KMS-11 (cell line): ENCODE measurements around the gene CRYGC.

Source experiments
- H2AFZ ChIP-seq: fragments of 200-600 bp; sonication (generic); 2 replicates; pipeline ENCODE4 v1.6.1; 2016; ENCODE audit warnings: antibody characterized with exemption, mixed run types, low read depth
- H3K27ac ChIP-seq: fragments of 200-600 bp; sonication (generic); 2 replicates; pipeline ENCODE4 v1.6.1; 2016; ENCODE audit warnings: mild to moderate bottlenecking, mixed run types
- H3K27me3 ChIP-seq: fragments of 200-600 bp; sonication (generic); 2 replicates; pipeline ENCODE4 v1.6.1; 2017; ENCODE audit warnings: mild to moderate bottlenecking, low read depth, mixed run types, moderate library complexity; ENCODE audit not compliant: insufficient read depth
- H3K36me3 ChIP-seq: fragments of 200-600 bp; sonication (generic); 2 replicates; pipeline ENCODE4 v1.6.1; 2017; ENCODE audit warnings: mild to moderate bottlenecking, mixed run types; ENCODE audit not compliant: insufficient read depth
- H3K4me1 ChIP-seq: fragments of 200-600 bp; sonication (generic); 2 replicates; pipeline ENCODE4 v1.6.1; 2016; ENCODE audit warnings: mild to moderate bottlenecking, low read depth, mixed run types; ENCODE audit not compliant: poor library complexity, severe bottlenecking
- H3K4me2 ChIP-seq: fragments of 200-600 bp; sonication (generic); 2 replicates; pipeline ENCODE4 v1.7.0; 2016; ENCODE audit warnings: mild to moderate bottlenecking, mixed run types
- H3K4me3 ChIP-seq: fragments of 200-600 bp; sonication (generic); IDR thresholded peaks from 2 replicates; pipeline ENCODE4 v1.6.1; 2017; ENCODE audit warnings: low read depth, low read length, mixed read lengths; ENCODE audit not compliant: insufficient read depth
- H3K79me2 ChIP-seq: fragments of 200-600 bp; sonication (generic); 2 replicates; pipeline ENCODE4 v1.6.1; 2016; ENCODE audit warnings: low read depth, mixed run types; ENCODE audit not compliant: insufficient read depth
- H3K9ac ChIP-seq: fragments of 200-600 bp; sonication (generic); 2 replicates; pipeline ENCODE4 v1.6.1; 2016; ENCODE audit warnings: mild to moderate bottlenecking, mixed run types
- H4K20me1 ChIP-seq: fragments of 200-600 bp; sonication (generic); 2 replicates; pipeline ENCODE4 v1.6.1; 2016; ENCODE audit warnings: mild to moderate bottlenecking, mixed run types; ENCODE audit not compliant: insufficient read depth
- CTCF ChIP-seq: fragments of 200-600 bp; sonication (generic); conservative IDR thresholded peaks from 2 replicates; pipeline ENCODE4 v1.6.1; 2017; ENCODE audit warnings: low read depth, mild to moderate bottlenecking, antibody characterized with exemption, low read length, moderate library complexity, mixed read lengths

Gene CRYGC

GRCh38 chr2:208156439-208156838 lies 26.8 kb upstream of the CRYGC start:
- no peaks in the 10 kb centered on the region for H3K27me3 ChIP-seq
- no peak overlapping the region for H3K4me3 ChIP-seq
- H3K9ac ChIP-seq, result no peak overlapping the region
- H3K4me2 ChIP-seq, result no peak overlapping the region
- no peak overlapping the region for H2AFZ ChIP-seq
- H4K20me1 ChIP-seq, result no peaks in the 10 kb centered on the region
- H3K27ac ChIP-seq, result no peak overlapping the region
- no peaks in the 10 kb centered on the region for H3K79me2 ChIP-seq
- no peaks in the 10 kb centered on the region for H3K4me1 ChIP-seq
- no peak for TF ChIP-seq CTCF
- no peaks in the 10 kb centered on the region for H3K36me3 ChIP-seq

GRCh38 chr2:208153156-208153555 lies 23.5 kb upstream of the CRYGC start:
- Histone ChIP-seq H3K9ac (no peak overlapping the region), H3K4me2 (no peak overlapping the region), H3K36me3 (no peaks in the 10 kb centered on the region), H4K20me1 (no peaks in the 10 kb centered on the region), H3K27me3 (no peaks in the 10 kb centered on the region), H3K4me3 (no peak overlapping the region), H3K4me1 (no peaks in the 10 kb centered on the region), H2AFZ (no peak overlapping the region), H3K79me2 (no peaks in the 10 kb centered on the region), H3K27ac (no peak overlapping the region)
- no peak for TF ChIP-seq CTCF

- no peaks in the 10 kb centered on the region for H3K4me1 ChIP-seq
- no peaks in the 10 kb centered on the region for H3K36me3 ChIP-seq
- no peaks in the 10 kb centered on the region for H3K79me2 ChIP-seq
- no peak overlapping the region for H3K4me2 ChIP-seq
- H2AFZ ChIP-seq, result no peak overlapping the region
- H3K27me3 ChIP-seq, result no peaks in the 10 kb centered on the region
- no peak overlapping the region for H3K4me3 ChIP-seq
- no peak for TF ChIP-seq CTCF
- no peak overlapping the region for H3K27ac ChIP-seq
- H4K20me1 ChIP-seq, result no peaks in the 10 kb centered on the region
- no peak overlapping the region for H3K9ac ChIP-seq
Measured at GRCh38 chr2:208150956-208151355, 21.3 kb upstream of the CRYGC start.

- Histone ChIP-seq H3K9ac (no peak overlapping the region), H3K4me3 (no peak overlapping the region), H3K36me3 (no peaks in the 10 kb centered on the region), H3K4me1 (no peaks in the 10 kb centered on the region), H4K20me1 (no peaks in the 10 kb centered on the region), H3K27me3 (no peaks in the 10 kb centered on the region), H3K27ac (no peak overlapping the region), H3K4me2 (no peak overlapping the region), H3K79me2 (no peaks in the 10 kb centered on the region), H2AFZ (no peak overlapping the region)
- TF ChIP-seq CTCF, result no peak
Measured at GRCh38 chr2:208150094-208150493, 20.5 kb upstream of the CRYGC start.

GRCh38 chr2:208148803-208149202 lies 19.2 kb upstream of the CRYGC start:
- Histone ChIP-seq H3K4me1 (no peaks in the 10 kb centered on the region), H2AFZ (no peak overlapping the region), H3K36me3 (no peaks in the 10 kb centered on the region), H4K20me1 (no peaks in the 10 kb centered on the region), H3K4me2 (no peak overlapping the region), H3K79me2 (no peaks in the 10 kb centered on the region), H3K27me3 (no peaks in the 10 kb centered on the region), H3K4me3 (no peak overlapping the region), H3K27ac (no peak overlapping the region), H3K9ac (no peak overlapping the region)
- TF ChIP-seq CTCF, result no peak
